Measurements from ENCODE around the gene BPIFA1.

The BPIFA1 gene

DNA sequence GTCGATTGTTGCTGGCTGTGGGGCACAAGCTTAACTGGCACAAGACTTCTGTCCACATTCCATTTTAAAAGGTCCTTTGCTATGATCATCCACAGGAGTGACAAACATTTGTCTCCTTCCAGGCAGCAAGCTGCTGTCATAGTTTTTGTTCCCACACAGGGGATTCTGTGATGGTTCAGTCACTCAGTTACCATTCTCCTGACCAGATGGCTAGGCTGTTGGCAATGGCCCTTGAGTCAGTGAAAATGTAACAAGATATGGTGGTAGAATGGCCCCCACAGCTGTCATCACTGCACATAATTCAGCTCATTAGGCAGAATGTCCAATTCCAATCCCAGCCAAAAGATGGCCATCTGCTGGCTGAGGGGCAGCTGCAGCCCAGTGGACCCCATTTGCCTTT lies 13.7 kb downstream of the BPIFA1 start:
- TF ChIP-seq EZH2phosphoT487 (conservative IDR thresholded peaks at IDR 0.05; ENCODE audit: low read length) (no peak), CTCF (IDR thresholded peaks at IDR 0.05; ENCODE audit: insufficient read depth, low read length, poor library complexity, severe bottlenecking) (no peak)
- no peaks in the 10 kb centered on the region for H3F3A ChIP-seq (ENCODE audit: insufficient read depth)
- no peaks in the 10 kb centered on the region for H3K9me3 ChIP-seq (ENCODE audit: insufficient read depth, low read length)
- no peaks in the 10 kb centered on the region for H3K79me2 ChIP-seq (ENCODE audit: insufficient read depth, low read length)
- H3K27me3 ChIP-seq (ENCODE audit: low read length) = no peaks in the 10 kb centered on the region
- no peaks in the 10 kb centered on the region for H3K36me3 ChIP-seq (ENCODE audit: low read length)
- no peak overlapping the region for H3K4me2 ChIP-seq (ENCODE audit: low read depth, low read length, poor library complexity, severe bottlenecking)
- no peak overlapping the region for H3K4me3 ChIP-seq (ENCODE audit: insufficient read depth, low read length, poor library complexity, severe bottlenecking)
- no peaks in the 10 kb centered on the region for H3K9me2 ChIP-seq (replicated peaks; ENCODE audit: insufficient read depth, low read length)
- H4K20me1 ChIP-seq (ENCODE audit: low read depth, low read length) = no peaks in the 10 kb centered on the region
- no peak overlapping the region for H2AFZ ChIP-seq (ENCODE audit: low read depth, low read length, severe bottlenecking)
- no peak overlapping the region for H3K27ac ChIP-seq (ENCODE audit: low read depth, low read length)
- no peak overlapping the region for H3K9ac ChIP-seq (ENCODE audit: low read length)

GRCh38 chr20:33250666-33251065 lies 14.9 kb downstream of the BPIFA1 start:
- Histone ChIP-seq H3K9ac (ENCODE audit: low read length) (no peak overlapping the region), H3K4me2 (ENCODE audit: low read depth, low read length, poor library complexity, severe bottlenecking) (no peak overlapping the region), H3K27ac (ENCODE audit: low read depth, low read length) (no peak overlapping the region), H3K27me3 (ENCODE audit: low read length) (no peaks in the 10 kb centered on the region), H3K4me3 (ENCODE audit: insufficient read depth, low read length, poor library complexity, severe bottlenecking) (no peak overlapping the region), H3F3A (ENCODE audit: insufficient read depth) (no peaks in the 10 kb centered on the region), H4K20me1 (ENCODE audit: low read depth, low read length) (no peaks in the 10 kb centered on the region), H2AFZ (ENCODE audit: low read depth, low read length, severe bottlenecking) (no peak overlapping the region), H3K9me2 (replicated peaks; ENCODE audit: insufficient read depth, low read length) (no peaks in the 10 kb centered on the region), H3K9me3 (ENCODE audit: insufficient read depth, low read length) (no peaks in the 10 kb centered on the region), H3K79me2 (ENCODE audit: insufficient read depth, low read length) (no peaks in the 10 kb centered on the region), H3K36me3 (ENCODE audit: low read length) (no peaks in the 10 kb centered on the region)
- no peak for TF ChIP-seq CTCF (IDR thresholded peaks at IDR 0.05; ENCODE audit: insufficient read depth, low read length, poor library complexity, severe bottlenecking)
- TF ChIP-seq EZH2phosphoT487 (conservative IDR thresholded peaks at IDR 0.05; ENCODE audit: low read length) = no peak

- no peak overlapping the region for H3K4me2 ChIP-seq (ENCODE audit: low read depth, low read length, poor library complexity, severe bottlenecking)
- H3F3A ChIP-seq (ENCODE audit: insufficient read depth) = no peaks in the 10 kb centered on the region
- H3K9me2 ChIP-seq (replicated peaks; ENCODE audit: insufficient read depth, low read length) = no peaks in the 10 kb centered on the region
- H3K4me3 ChIP-seq (ENCODE audit: insufficient read depth, low read length, poor library complexity, severe bottlenecking) = no peak overlapping the region
- no peaks in the 10 kb centered on the region for H3K36me3 ChIP-seq (ENCODE audit: low read length)
- no peaks in the 10 kb centered on the region for H3K79me2 ChIP-seq (ENCODE audit: insufficient read depth, low read length)
- H2AFZ ChIP-seq (ENCODE audit: low read depth, low read length, severe bottlenecking) = no peak overlapping the region
- no peaks in the 10 kb centered on the region for H3K9me3 ChIP-seq (ENCODE audit: insufficient read depth, low read length)
- no peaks in the 10 kb centered on the region for H4K20me1 ChIP-seq (ENCODE audit: low read depth, low read length)
- no peak overlapping the region for H3K9ac ChIP-seq (ENCODE audit: low read length)
- H3K27ac ChIP-seq (ENCODE audit: low read depth, low read length) = no peak overlapping the region
- TF ChIP-seq CTCF (IDR thresholded peaks at IDR 0.05; ENCODE audit: insufficient read depth, low read length, poor library complexity, severe bottlenecking) = no peak
- no peak for TF ChIP-seq EZH2phosphoT487 (conservative IDR thresholded peaks at IDR 0.05; ENCODE audit: low read length)
- H3K27me3 ChIP-seq (ENCODE audit: low read length) = no peaks in the 10 kb centered on the region
Measured at GRCh38 chr20:33251496-33251895, 15.7 kb downstream of the BPIFA1 start.

- Histone ChIP-seq H4K20me1 (ENCODE audit: low read depth, low read length) (no peaks in the 10 kb centered on the region), H3K27ac (ENCODE audit: low read depth, low read length) (no peak overlapping the region), H3K9me2 (replicated peaks; ENCODE audit: insufficient read depth, low read length) (no peaks in the 10 kb centered on the region), H3K4me3 (ENCODE audit: insufficient read depth, low read length, poor library complexity, severe bottlenecking) (no peak overlapping the region), H3K4me2 (ENCODE audit: low read depth, low read length, poor library complexity, severe bottlenecking) (no peak overlapping the region), H2AFZ (ENCODE audit: low read depth, low read length, severe bottlenecking) (no peak overlapping the region), H3K79me2 (ENCODE audit: insufficient read depth, low read length) (no peaks in the 10 kb centered on the region), H3K27me3 (ENCODE audit: low read length) (no peaks in the 10 kb centered on the region), H3F3A (ENCODE audit: insufficient read depth) (no peaks in the 10 kb centered on the region), H3K36me3 (ENCODE audit: low read length) (no peaks in the 10 kb centered on the region), H3K9ac (ENCODE audit: low read length) (no peak overlapping the region), H3K9me3 (ENCODE audit: insufficient read depth, low read length) (no peaks in the 10 kb centered on the region)
- TF ChIP-seq CTCF (IDR thresholded peaks at IDR 0.05; ENCODE audit: insufficient read depth, low read length, poor library complexity, severe bottlenecking) (no peak), EZH2phosphoT487 (conservative IDR thresholded peaks at IDR 0.05; ENCODE audit: low read length) (no peak)
Measured at GRCh38 chr20:33252460-33252859, 16.7 kb downstream of the BPIFA1 start.

All from SU-DHL-6 (cell line).